ENCODE results near the gene KIRREL3.
"Not testable (repeated sequence)": the region's sequence is repeated elsewhere in the genome, so short reads cannot be mapped to it uniquely, and the experiment has no call there.

The KIRREL3 gene

GRCh38 chr11:126996036-126996804 is 4.3 kb downstream of the KIRREL3 start:
- DNase-seq: no peak

GRCh38 chr11:126993599-126993998 is 7.0 kb downstream of the KIRREL3 start:
- peak; percentile 93 for DNase-seq

GRCh38 chr11:126992804-126993111 is 7.8 kb downstream of the KIRREL3 start:
- peak; percentile 96 for DNase-seq

GRCh38 chr11:126992065-126992803 is 8.3 kb downstream of the KIRREL3 start:
- peak; percentile 99 for DNase-seq

- DNase-seq: peak; percentile 81
These were observed 9.0 kb downstream of the KIRREL3 start for GRCh38 chr11:126991596-126991995.

GRCh38 chr11:126990716-126991480 is 9.7 kb downstream of the KIRREL3 start:
- DNase-seq: peak; percentile 81

GRCh38 chr11:126989942-126990715 is 10.4 kb downstream of the KIRREL3 start:
- peak; percentile 84 for DNase-seq

GRCh38 chr11:126988655-126989054 is 11.9 kb downstream of the KIRREL3 start:
- no peak for DNase-seq

GRCh38 chr11:126981635-126982034 is 18.9 kb downstream of the KIRREL3 start:
- DNase-seq: no peak

GRCh38 chr11:126978911-126979310 is 21.7 kb downstream of the KIRREL3 start:
- DNase-seq: no peak

GRCh38 chr11:126978165-126978564 is 22.4 kb downstream of the KIRREL3 start:
- no peak for DNase-seq

GRCh38 chr11:126973051-126973450 is 27.5 kb downstream of the KIRREL3 start:
- no peak for DNase-seq

GRCh38 chr11:126971305-126971704 is 29.3 kb downstream of the KIRREL3 start:
- no peak for DNase-seq

GRCh38 chr11:126969865-126970479 is 30.6 kb downstream of the KIRREL3 start:
- DNase-seq: peak; percentile 48

GRCh38 chr11:126968915-126969314 is 31.7 kb downstream of the KIRREL3 start:
- no peak for DNase-seq

GRCh38 chr11:126965331-126965730 is 35.2 kb downstream of the KIRREL3 start:
- no peak for DNase-seq

GRCh38 chr11:126963603-126964363 is 36.8 kb downstream of the KIRREL3 start:
- DNase-seq: peak; percentile 35

- DNase-seq: no peak
These were observed 37.5 kb downstream of the KIRREL3 start for GRCh38 chr11:126963115-126963514.

- no peak for DNase-seq
These were observed 40.9 kb downstream of the KIRREL3 start for GRCh38 chr11:126959700-126960099.

- DNase-seq: no peak
These were observed 43.9 kb downstream of the KIRREL3 start for GRCh38 chr11:126956635-126957034.

GRCh38 chr11:126952533-126952932 is 48.0 kb downstream of the KIRREL3 start:
- not testable (repeated sequence) for DNase-seq

- DNase-seq: no peak
These were observed 49.1 kb downstream of the KIRREL3 start for GRCh38 chr11:126951465-126951864.
